Neural cell (in vitro differentiated cells): ENCODE results near the gene ABHD2. TPM values are rescaled to one million over a fixed set of nuclear protein-coding genes. Genes with fewer than 3 reads are reported as not detected.

Experiments used
- H2AFZ ChIP-seq: fragments of 200-600, 300-800 bp; sonication (generic), shearing (Covaris generic); 2 replicates; pipeline ENCODE4 v1.6.0; 2014; ENCODE audit warnings: low read depth, mild to moderate bottlenecking, antibody characterized with exemption, low read length, moderate library complexity
- H3F3A ChIP-seq: fragments of 200-600 bp; shearing (Covaris generic); 2 replicates; pipeline ENCODE4 v1.6.1; 2016; ENCODE audit warnings: mild to moderate bottlenecking, moderate library complexity, mixed read lengths, antibody characterized with exemption, low read length; ENCODE audit not compliant: insufficient read depth, poor library complexity, severe bottlenecking
- H3K27ac ChIP-seq: fragments of 200-600, 300-800 bp; sonication (generic), shearing (Covaris generic); 2 replicates; pipeline ENCODE4 v1.5.1; 2014; ENCODE audit warnings: mild to moderate bottlenecking, low read length, moderate library complexity
- H3K27me3 ChIP-seq: fragments of 300-800, 200-600 bp; sonication (generic), shearing (Covaris generic); 2 replicates; pipeline ENCODE4 v1.6.0; 2014; ENCODE audit warnings: mild to moderate bottlenecking, low read depth, low read length, moderate library complexity; ENCODE audit not compliant: insufficient read depth
- H3K36me3 ChIP-seq: fragments of 300-800, 200-600 bp; sonication (generic), shearing (Covaris generic); 2 replicates; pipeline ENCODE4 v1.5.1; 2014; ENCODE audit warnings: mild to moderate bottlenecking, antibody characterized with exemption, low read length, moderate library complexity; ENCODE audit not compliant: insufficient read depth
- H3K4me2 ChIP-seq: fragments of 300-800, 200-600 bp; sonication (generic), shearing (Covaris generic); 2 replicates; pipeline ENCODE4 v1.6.0; 2014; ENCODE audit warnings: mild to moderate bottlenecking, low read length
- H3K4me3 ChIP-seq: fragments of 300-800, 200-600 bp; sonication (generic), shearing (Covaris generic); 2 replicates; pipeline ENCODE4 v1.5.1; 2014; ENCODE audit warnings: mild to moderate bottlenecking, low read length, moderate library complexity
- H3K79me2 ChIP-seq: fragments of 200-600 bp; shearing (Covaris generic); replicated peaks from 2 replicates; pipeline ENCODE4 v1.6.0; 2014; ENCODE audit warnings: mild to moderate bottlenecking, low read length, moderate library complexity; ENCODE audit not compliant: insufficient read depth
- H3K9ac ChIP-seq: fragments of 300-800, 200-600 bp; sonication (generic), shearing (Covaris generic); 2 replicates; pipeline ENCODE4 v1.6.1; 2016; ENCODE audit warnings: mild to moderate bottlenecking, low read length, mixed read lengths
- H3K9me2 ChIP-seq: fragments of 200-600 bp; shearing (Covaris generic); 2 replicates; pipeline ENCODE4 v1.6.1; 2016; ENCODE audit warnings: mild to moderate bottlenecking, low read length, mixed read lengths; ENCODE audit not compliant: insufficient read depth
- H3K9me3 ChIP-seq: fragments of 200-600, 300-800 bp; sonication (generic), shearing (Covaris generic); 2 replicates; pipeline ENCODE4 v1.6.1; 2016; ENCODE audit warnings: mild to moderate bottlenecking, mixed run types, low read length, moderate library complexity, mixed read lengths
- H4K20me1 ChIP-seq: fragments of 200-600 bp; shearing (Covaris generic); 2 replicates; pipeline ENCODE4 v1.6.1; 2016; ENCODE audit warnings: mild to moderate bottlenecking, mixed run types; ENCODE audit not compliant: insufficient read depth
- EP300 ChIP-seq: fragments of 450-650 bp; conservative IDR thresholded peaks from 2 replicates; pipeline ENCODE4 v1.6.1; 2014; ENCODE audit warnings: antibody characterized with exemption, mild to moderate bottlenecking, moderate library complexity; ENCODE audit not compliant: poor library complexity, severe bottlenecking
- EZH2 ChIP-seq: fragments of 200-600, 300-800 bp; shearing (Covaris generic), sonication (generic); IDR thresholded peaks from 2 replicates; pipeline ENCODE4 v1.6.1; 2014; ENCODE audit warnings: antibody characterized with exemption, low read length, borderline replicate concordance, mild to moderate bottlenecking; ENCODE audit not compliant: insufficient read depth, poor library complexity, severe bottlenecking
- MXI1 ChIP-seq: fragments of 450-650 bp; conservative IDR thresholded peaks from 2 replicates; pipeline ENCODE4 v1.6.1; 2014; ENCODE audit warnings: antibody characterized with exemption, mild to moderate bottlenecking; ENCODE audit not compliant: poor library complexity, severe bottlenecking
- POLR2AphosphoS5 ChIP-seq: IDR thresholded peaks from 2 replicates; pipeline ENCODE4 v1.6.1; 2012
- RAD21 ChIP-seq: fragments of 450-650 bp; conservative IDR thresholded peaks from 2 replicates; pipeline ENCODE4 v1.6.1; 2014; ENCODE audit warnings: antibody characterized with exemption, mild to moderate bottlenecking, moderate library complexity
- SMC3 ChIP-seq: fragments of 450-650 bp; conservative IDR thresholded peaks from 2 replicates; pipeline ENCODE4 v1.6.1; 2014; ENCODE audit warnings: antibody characterized with exemption, mild to moderate bottlenecking, moderate library complexity; ENCODE audit not compliant: poor library complexity
- TAF1 ChIP-seq: IDR thresholded peaks from 2 replicates; pipeline ENCODE4 v1.6.1; 2012; ENCODE audit warnings: low read depth
- polyA plus RNA-seq: library from polyadenylated mRNA; depleted of rRNA; stranded (reverse); fragments of >200 nt; gene quantifications from 2 replicates; pipeline ENCODE4 v1.2.3, GENCODE V29; 2014
- TF ChIP-seq, protein P1 (sequence below): IDR thresholded peaks from 2 replicates; pipeline ENCODE4 v1.6.1; 2012; ENCODE audit warnings: borderline replicate concordance
- TF ChIP-seq, protein P2 (sequence below): fragments of 450-650 bp; IDR thresholded peaks from 2 replicates; pipeline ENCODE4 v1.5.1; 2014; ENCODE audit warnings: antibody characterized with exemption, mild to moderate bottlenecking, moderate library complexity; ENCODE audit not compliant: poor library complexity, severe bottlenecking

ABHD2 gene
- polyA plus RNA-seq, 1 donor from 2014 or later: 19.0 TPM

DNA sequence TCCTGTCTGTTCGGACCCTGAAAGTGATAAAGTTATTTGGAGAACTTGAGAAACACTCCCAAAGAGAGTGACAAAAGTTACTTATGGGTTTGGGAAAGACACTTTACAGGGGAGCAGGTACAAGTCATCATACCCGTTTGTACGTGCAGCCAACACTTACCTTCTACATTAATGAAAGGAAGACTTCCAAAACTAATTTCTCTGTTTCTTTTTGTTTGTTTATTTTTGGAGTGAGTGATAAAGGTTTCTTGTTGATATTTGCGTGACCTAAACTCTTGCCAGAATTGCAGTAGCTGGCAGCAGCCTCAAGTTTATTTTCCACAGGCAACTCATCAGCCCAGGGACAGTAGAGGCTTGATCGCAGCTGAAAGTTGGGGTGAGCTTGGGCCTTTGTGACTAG is 8.4 kb downstream of the ABHD2 start:
- Histone ChIP-seq H3K9ac (no peak overlapping the region), H3K9me2 (no peaks in the 10 kb centered on the region), H3K27me3 (no peaks in the 10 kb centered on the region), H4K20me1 (no peaks in the 10 kb centered on the region), H2AFZ (no peak overlapping the region), H3K9me3 (no peaks in the 10 kb centered on the region), H3K27ac (no peak overlapping the region), H3K36me3 (no peaks in the 10 kb centered on the region), H3K4me3 (no peak overlapping the region), H3K79me2 (peaks cover 33% of the 10 kb centered on the region), H3K4me2 (no peak overlapping the region), H3F3A (no peaks in the 10 kb centered on the region)
- no peak for TF ChIP-seq EZH2
- no peak for TF ChIP-seq SMC3
- no peak for TF ChIP-seq POLR2AphosphoS5
- no peak for TF ChIP-seq EP300
- TF ChIP-seq TAF1: no peak
- TF ChIP-seq, protein P1, sequence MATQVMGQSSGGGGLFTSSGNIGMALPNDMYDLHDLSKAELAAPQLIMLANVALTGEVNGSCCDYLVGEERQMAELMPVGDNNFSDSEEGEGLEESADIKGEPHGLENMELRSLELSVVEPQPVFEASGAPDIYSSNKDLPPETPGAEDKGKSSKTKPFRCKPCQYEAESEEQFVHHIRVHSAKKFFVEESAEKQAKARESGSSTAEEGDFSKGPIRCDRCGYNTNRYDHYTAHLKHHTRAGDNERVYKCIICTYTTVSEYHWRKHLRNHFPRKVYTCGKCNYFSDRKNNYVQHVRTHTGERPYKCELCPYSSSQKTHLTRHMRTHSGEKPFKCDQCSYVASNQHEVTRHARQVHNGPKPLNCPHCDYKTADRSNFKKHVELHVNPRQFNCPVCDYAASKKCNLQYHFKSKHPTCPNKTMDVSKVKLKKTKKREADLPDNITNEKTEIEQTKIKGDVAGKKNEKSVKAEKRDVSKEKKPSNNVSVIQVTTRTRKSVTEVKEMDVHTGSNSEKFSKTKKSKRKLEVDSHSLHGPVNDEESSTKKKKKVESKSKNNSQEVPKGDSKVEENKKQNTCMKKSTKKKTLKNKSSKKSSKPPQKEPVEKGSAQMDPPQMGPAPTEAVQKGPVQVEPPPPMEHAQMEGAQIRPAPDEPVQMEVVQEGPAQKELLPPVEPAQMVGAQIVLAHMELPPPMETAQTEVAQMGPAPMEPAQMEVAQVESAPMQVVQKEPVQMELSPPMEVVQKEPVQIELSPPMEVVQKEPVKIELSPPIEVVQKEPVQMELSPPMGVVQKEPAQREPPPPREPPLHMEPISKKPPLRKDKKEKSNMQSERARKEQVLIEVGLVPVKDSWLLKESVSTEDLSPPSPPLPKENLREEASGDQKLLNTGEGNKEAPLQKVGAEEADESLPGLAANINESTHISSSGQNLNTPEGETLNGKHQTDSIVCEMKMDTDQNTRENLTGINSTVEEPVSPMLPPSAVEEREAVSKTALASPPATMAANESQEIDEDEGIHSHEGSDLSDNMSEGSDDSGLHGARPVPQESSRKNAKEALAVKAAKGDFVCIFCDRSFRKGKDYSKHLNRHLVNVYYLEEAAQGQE: no peak

DNA sequence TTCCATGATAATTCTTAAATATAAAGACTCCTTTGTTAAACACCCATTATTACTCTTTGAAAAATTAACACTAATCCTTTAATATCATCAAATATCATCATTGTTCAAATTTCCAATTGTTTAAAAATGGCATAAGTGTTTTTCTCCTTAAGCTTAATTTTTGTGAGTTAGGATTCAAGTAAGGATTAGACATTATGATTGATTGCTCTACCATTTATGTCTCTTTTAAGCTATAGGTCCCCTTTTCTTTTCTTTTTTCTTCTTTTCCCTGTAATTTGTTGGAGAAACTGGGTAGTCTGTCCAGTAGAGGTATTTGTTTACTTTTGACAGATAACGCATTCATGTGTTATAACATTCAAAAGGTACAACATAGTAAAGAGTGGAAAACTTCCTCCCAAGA is 9.1 kb downstream of the ABHD2 start:
- no peak overlapping the region for H3K27ac ChIP-seq
- H3K36me3 ChIP-seq: no peaks in the 10 kb centered on the region
- no peaks in the 10 kb centered on the region for H3K27me3 ChIP-seq
- H2AFZ ChIP-seq: no peak overlapping the region
- no peak overlapping the region for H3K9ac ChIP-seq
- no peak overlapping the region for H3K4me2 ChIP-seq
- no peaks in the 10 kb centered on the region for H4K20me1 ChIP-seq
- H3K79me2 ChIP-seq: peaks cover 27% of the 10 kb centered on the region
- H3K9me2 ChIP-seq: no peaks in the 10 kb centered on the region
- TF ChIP-seq EZH2 (no peak), SMC3 (no peak), RAD21 (no peak), MXI1 (no peak), TAF1 (no peak), POLR2AphosphoS5 (no peak), EP300 (no peak)
- TF ChIP-seq, protein P2, sequence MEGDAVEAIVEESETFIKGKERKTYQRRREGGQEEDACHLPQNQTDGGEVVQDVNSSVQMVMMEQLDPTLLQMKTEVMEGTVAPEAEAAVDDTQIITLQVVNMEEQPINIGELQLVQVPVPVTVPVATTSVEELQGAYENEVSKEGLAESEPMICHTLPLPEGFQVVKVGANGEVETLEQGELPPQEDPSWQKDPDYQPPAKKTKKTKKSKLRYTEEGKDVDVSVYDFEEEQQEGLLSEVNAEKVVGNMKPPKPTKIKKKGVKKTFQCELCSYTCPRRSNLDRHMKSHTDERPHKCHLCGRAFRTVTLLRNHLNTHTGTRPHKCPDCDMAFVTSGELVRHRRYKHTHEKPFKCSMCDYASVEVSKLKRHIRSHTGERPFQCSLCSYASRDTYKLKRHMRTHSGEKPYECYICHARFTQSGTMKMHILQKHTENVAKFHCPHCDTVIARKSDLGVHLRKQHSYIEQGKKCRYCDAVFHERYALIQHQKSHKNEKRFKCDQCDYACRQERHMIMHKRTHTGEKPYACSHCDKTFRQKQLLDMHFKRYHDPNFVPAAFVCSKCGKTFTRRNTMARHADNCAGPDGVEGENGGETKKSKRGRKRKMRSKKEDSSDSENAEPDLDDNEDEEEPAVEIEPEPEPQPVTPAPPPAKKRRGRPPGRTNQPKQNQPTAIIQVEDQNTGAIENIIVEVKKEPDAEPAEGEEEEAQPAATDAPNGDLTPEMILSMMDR: no peak
- TF ChIP-seq, protein P1: no peak
- no peaks in the 10 kb centered on the region for H3K9me3 ChIP-seq
- H3F3A ChIP-seq: no peaks in the 10 kb centered on the region
- no peak overlapping the region for H3K4me3 ChIP-seq
